Measurements from ENCODE around the gene CACNA1G.

The CACNA1G gene

DNA sequence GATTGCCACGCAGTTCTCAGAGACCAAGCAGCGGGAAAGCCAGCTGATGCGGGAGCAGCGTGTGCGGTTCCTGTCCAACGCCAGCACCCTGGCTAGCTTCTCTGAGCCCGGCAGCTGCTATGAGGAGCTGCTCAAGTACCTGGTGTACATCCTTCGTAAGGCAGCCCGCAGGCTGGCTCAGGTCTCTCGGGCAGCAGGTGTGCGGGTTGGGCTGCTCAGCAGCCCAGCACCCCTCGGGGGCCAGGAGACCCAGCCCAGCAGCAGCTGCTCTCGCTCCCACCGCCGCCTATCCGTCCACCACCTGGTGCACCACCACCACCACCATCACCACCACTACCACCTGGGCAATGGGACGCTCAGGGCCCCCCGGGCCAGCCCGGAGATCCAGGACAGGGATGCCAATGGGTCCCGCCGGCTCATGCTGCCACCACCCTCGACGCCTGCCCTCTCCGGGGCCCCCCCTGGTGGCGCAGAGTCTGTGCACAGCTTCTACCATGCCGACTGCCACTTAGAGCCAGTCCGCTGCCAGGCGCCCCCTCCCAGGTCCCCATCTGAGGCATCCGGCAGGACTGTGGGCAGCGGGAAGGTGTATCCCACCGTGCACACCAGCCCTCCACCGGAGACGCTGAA, 15.2 kb downstream of the CACNA1G start:
- Histone ChIP-seq H3K9ac (no peak overlapping the region), H3K27me3 (no peaks in the 10 kb centered on the region), H3K4me2 (no peak overlapping the region), H3K27ac (no peak overlapping the region), H4K20me1 (no peaks in the 10 kb centered on the region), H3K4me1 (no peaks in the 10 kb centered on the region), H3K4me3 (no peak overlapping the region), H3K9me3 (no peaks in the 10 kb centered on the region), H3K36me3 (no peaks in the 10 kb centered on the region)
- TF ChIP-seq Cebpa-rat (IDR thresholded peaks at IDR 0.05), result no peak

DNA sequence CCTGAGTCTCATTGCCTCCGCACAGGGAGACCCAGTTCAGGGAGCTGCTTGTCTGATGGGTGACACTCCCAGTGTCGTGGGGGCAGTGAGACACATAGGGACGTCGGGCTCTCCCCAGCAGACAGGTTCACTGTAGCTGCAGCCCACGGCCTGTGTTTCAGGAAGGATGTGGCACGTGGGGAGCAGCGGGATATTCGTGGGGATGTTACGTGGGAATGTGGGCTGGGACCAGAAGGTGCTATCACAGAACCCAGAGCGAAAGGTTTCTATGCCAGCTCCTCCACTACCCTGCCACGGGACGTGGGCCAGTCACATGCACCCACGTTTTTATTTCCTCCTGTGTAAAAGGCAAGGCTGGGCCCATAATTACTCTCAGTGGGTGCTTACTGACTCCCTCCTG, 16.3 kb downstream of the CACNA1G start:
- no peaks in the 10 kb centered on the region for H3K27me3 ChIP-seq
- H3K9me3 ChIP-seq, result no peaks in the 10 kb centered on the region
- H3K4me1 ChIP-seq, result no peaks in the 10 kb centered on the region
- H3K4me2 ChIP-seq, result no peak overlapping the region
- H4K20me1 ChIP-seq, result no peaks in the 10 kb centered on the region
- no peak for TF ChIP-seq Cebpa-rat (IDR thresholded peaks at IDR 0.05)
- H3K36me3 ChIP-seq, result no peaks in the 10 kb centered on the region
- H3K27ac ChIP-seq, result no peak overlapping the region
- H3K4me3 ChIP-seq, result no peak overlapping the region
- H3K9ac ChIP-seq, result no peak overlapping the region

DNA sequence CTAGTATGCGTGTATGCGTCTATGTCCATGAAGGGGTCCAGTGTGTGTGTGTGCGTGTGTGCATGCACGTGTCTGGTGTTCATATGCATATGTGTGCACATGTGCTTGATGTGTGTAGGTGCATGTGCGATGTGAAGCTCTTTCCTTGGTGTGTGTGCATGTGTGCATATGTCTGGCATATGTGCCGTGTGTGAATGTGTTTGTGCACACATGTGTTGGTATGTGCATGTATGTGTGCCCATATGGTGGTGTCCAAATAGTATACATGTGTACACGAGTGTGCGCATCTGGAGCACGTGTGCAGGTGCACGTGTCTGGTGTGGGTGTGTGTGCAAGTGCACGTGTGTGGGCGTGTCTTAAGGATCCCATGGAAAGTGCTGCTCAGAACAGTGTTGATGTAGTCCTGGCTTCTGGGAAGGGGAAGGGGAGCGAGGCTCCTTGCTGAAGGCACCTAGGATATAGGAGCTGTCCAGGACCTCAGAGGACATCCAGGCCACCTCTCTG, 17.0 kb downstream of the CACNA1G start:
- no peaks in the 10 kb centered on the region for H3K9me3 ChIP-seq
- no peak overlapping the region for H3K9ac ChIP-seq
- no peak overlapping the region for H3K27ac ChIP-seq
- H3K36me3 ChIP-seq, result no peaks in the 10 kb centered on the region
- no peak overlapping the region for H3K4me2 ChIP-seq
- no peaks in the 10 kb centered on the region for H3K27me3 ChIP-seq
- H3K4me1 ChIP-seq, result no peaks in the 10 kb centered on the region
- H4K20me1 ChIP-seq, result no peaks in the 10 kb centered on the region
- TF ChIP-seq Cebpa-rat (IDR thresholded peaks at IDR 0.05), result no peak
- no peak overlapping the region for H3K4me3 ChIP-seq

DNA sequence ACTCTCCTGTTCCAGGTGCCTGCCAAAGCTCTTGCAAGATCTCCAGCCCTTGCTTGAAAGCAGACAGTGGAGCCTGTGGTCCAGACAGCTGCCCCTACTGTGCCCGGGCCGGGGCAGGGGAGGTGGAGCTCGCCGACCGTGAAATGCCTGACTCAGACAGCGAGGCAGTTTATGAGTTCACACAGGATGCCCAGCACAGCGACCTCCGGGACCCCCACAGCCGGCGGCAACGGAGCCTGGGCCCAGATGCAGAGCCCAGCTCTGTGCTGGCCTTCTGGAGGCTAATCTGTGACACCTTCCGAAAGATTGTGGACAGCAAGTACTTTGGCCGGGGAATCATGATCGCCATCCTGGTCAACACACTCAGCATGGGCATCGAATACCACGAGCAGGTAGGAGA, 17.7 kb downstream of the CACNA1G start:
- H3K36me3 ChIP-seq, result no peaks in the 10 kb centered on the region
- H3K4me2 ChIP-seq, result no peak overlapping the region
- no peaks in the 10 kb centered on the region for H3K27me3 ChIP-seq
- no peak for TF ChIP-seq Cebpa-rat (IDR thresholded peaks at IDR 0.05)
- no peak overlapping the region for H3K27ac ChIP-seq
- no peak overlapping the region for H3K9ac ChIP-seq
- no peaks in the 10 kb centered on the region for H3K9me3 ChIP-seq
- H3K4me3 ChIP-seq, result no peak overlapping the region
- H4K20me1 ChIP-seq, result no peaks in the 10 kb centered on the region
- no peaks in the 10 kb centered on the region for H3K4me1 ChIP-seq

DNA sequence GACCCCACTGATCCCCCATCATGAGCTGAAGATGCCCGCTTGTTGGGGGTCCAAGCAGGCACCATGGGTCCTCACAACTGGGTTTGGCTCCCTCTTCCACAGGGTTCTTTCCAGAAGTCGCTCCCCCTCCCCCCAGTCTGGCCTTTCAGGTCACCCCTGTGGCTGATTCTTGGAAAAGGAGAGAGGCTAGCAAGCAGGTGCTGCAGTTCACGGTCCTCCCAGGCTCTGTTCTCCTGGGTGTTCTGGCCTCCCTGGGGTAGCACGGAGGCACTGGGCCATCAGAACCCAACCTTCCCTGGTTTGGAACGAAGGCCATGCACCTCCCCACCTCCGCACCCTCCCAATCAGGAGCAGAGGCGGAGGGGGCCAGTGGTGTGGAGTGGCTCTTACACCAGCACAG, 18.9 kb downstream of the CACNA1G start:
- no peaks in the 10 kb centered on the region for H3K4me1 ChIP-seq
- H3K27me3 ChIP-seq, result no peaks in the 10 kb centered on the region

DNA sequence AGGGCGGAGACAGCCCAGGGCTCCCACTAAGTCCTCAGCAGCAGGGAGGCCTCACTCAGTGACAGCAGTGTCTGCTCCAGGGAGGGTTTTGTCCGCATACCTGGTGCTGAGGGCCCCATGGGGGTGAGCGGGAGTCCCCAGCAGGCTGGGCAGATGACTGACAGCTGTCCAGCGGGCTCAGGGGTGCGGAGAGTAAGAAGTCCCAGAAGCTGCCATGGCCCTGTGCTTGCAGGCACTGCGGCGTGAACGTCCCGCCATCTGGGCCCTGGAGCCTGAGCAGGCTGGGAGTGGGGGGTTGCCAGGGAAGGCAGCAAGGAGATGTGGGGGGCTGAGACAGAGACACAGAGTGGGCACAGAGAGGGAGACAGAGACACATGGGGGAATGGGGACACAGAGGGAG, 20.1 kb downstream of the CACNA1G start:
- no peaks in the 10 kb centered on the region for H3K4me1 ChIP-seq
- H3K27me3 ChIP-seq, result no peaks in the 10 kb centered on the region
- no peak overlapping the region for H3K4me3 ChIP-seq
- H3K9me3 ChIP-seq, result no peaks in the 10 kb centered on the region
- TF ChIP-seq Cebpa-rat (IDR thresholded peaks at IDR 0.05), result no peak
- H3K27ac ChIP-seq, result no peak overlapping the region
- H3K4me2 ChIP-seq, result no peak overlapping the region
- no peak overlapping the region for H3K9ac ChIP-seq
- H3K36me3 ChIP-seq, result no peaks in the 10 kb centered on the region
- no peaks in the 10 kb centered on the region for H4K20me1 ChIP-seq

More for the DNA sequence above, 18.9 kb downstream of the CACNA1G start:
- Histone ChIP-seq H3K27ac (no peak overlapping the region), H3K9ac (no peak overlapping the region), H3K36me3 (no peaks in the 10 kb centered on the region), H3K9me3 (no peaks in the 10 kb centered on the region), H4K20me1 (no peaks in the 10 kb centered on the region), H3K4me2 (no peak overlapping the region), H3K4me3 (no peak overlapping the region)
- no peak for TF ChIP-seq Cebpa-rat (IDR thresholded peaks at IDR 0.05)

DNA sequence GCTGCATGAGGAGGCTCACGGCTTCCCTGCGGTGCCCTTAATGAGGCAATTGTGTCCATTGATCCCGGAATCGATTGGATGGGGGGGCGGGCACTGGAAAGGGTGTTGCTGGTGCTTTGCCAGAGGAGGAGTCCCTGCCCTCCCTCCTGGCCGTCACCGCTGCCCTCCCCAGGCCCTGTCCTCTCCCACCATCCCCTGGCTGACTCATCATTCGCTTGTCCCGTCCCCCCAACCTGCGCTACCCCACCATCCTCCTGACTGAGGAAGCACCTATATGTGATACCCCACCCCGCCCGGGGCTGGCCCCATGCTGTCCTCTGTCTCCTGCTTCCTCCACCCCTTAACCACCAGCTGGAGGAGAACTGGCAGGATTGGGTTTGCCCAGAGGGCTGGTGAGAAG, 20.8 kb downstream of the CACNA1G start:
- H3K4me2 ChIP-seq, result no peak overlapping the region
- H4K20me1 ChIP-seq, result no peaks in the 10 kb centered on the region
- no peaks in the 10 kb centered on the region for H3K36me3 ChIP-seq
- peaks cover 2% of the 10 kb centered on the region for H3K4me1 ChIP-seq
- H3K9ac ChIP-seq, result no peak overlapping the region
- H3K27ac ChIP-seq, result no peak overlapping the region
- no peaks in the 10 kb centered on the region for H3K9me3 ChIP-seq
- TF ChIP-seq Cebpa-rat (IDR thresholded peaks at IDR 0.05), result no peak
- H3K27me3 ChIP-seq, result no peaks in the 10 kb centered on the region
- no peak overlapping the region for H3K4me3 ChIP-seq

DNA sequence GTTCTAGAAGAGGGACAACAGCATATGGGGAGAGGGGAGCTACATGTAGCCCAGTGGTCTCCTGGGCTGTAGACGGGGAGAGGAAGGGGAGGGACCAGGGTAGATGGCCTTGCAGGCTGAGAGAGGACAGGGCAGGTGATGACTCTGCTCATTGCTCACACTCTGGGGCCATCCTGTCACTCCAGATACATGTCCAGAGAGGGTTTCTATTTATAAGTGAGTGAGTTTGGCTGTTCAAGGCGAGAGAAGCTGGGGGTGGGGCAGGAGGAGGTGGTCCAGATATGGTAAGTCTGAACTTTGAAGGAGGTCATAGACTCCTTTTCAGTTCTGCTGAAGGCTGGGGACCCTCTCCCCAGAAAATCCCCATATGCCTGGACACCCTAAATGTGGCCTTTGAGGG, 22.2 kb downstream of the CACNA1G start:
- Histone ChIP-seq H4K20me1 (no peaks in the 10 kb centered on the region), H3K9ac (no peak overlapping the region), H3K27me3 (no peaks in the 10 kb centered on the region), H3K4me1 (peaks cover 16% of the 10 kb centered on the region), H3K27ac (no peak overlapping the region), H3K4me2 (no peak overlapping the region), H3K36me3 (no peaks in the 10 kb centered on the region), H3K4me3 (no peak overlapping the region), H3K9me3 (no peaks in the 10 kb centered on the region)
- no peak for TF ChIP-seq Cebpa-rat (IDR thresholded peaks at IDR 0.05)

DNA sequence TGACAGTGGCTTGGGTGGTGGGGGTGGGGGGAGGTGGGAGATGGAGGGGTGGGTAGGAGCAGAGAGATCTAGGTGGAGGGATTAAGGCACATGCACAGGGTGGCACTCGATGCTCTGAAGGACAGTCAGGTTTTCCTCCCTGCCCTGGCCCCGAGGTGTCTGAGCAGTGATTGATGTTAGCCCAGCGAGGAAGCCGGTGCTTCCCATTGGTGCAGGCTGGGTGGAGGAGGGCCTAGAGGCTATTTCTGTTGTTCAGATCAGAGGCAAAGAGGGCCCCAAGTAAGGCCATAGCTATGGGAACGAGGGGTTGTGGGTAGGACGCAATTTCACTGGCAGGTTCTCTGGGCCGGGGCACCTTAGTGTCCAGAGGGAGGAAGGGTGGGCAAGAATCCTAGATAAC, 23.1 kb downstream of the CACNA1G start:
- H3K9ac ChIP-seq, result no peak overlapping the region
- peaks cover 17% of the 10 kb centered on the region for H3K4me1 ChIP-seq
- H3K4me3 ChIP-seq, result no peak overlapping the region
- no peak overlapping the region for H3K4me2 ChIP-seq
- TF ChIP-seq Cebpa-rat (IDR thresholded peaks at IDR 0.05), result no peak
- H3K36me3 ChIP-seq, result no peaks in the 10 kb centered on the region
- H3K27me3 ChIP-seq, result no peaks in the 10 kb centered on the region
- H4K20me1 ChIP-seq, result no peaks in the 10 kb centered on the region
- H3K9me3 ChIP-seq, result no peaks in the 10 kb centered on the region
- H3K27ac ChIP-seq, result no peak overlapping the region

DNA sequence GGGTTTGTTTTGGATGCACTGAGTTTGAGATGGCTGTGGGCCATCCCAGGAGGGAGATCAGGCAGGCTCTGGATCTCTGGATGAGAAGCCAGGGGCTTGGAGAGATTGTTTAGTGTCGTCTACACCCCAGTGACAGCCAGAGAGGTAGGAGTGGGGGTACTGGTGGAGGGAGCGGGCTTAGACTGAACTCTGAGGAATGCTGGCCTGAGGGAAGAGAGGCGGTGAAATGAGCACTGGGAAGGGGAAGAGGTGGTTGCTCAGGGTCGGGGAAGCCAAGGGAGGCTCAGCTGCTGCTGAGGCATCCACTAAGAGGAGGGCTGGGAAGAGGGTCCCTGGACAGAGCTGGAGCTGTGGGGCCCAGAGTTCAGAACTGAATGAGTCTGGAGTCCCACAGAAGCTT, 23.6 kb downstream of the CACNA1G start:
- peaks cover 17% of the 10 kb centered on the region for H3K4me1 ChIP-seq
- H3K4me2 ChIP-seq, result no peak overlapping the region
- H3K4me3 ChIP-seq, result no peak overlapping the region
- no peaks in the 10 kb centered on the region for H3K9me3 ChIP-seq
- no peaks in the 10 kb centered on the region for H3K36me3 ChIP-seq
- no peak for TF ChIP-seq Cebpa-rat (IDR thresholded peaks at IDR 0.05)
- no peaks in the 10 kb centered on the region for H4K20me1 ChIP-seq
- H3K27me3 ChIP-seq, result no peaks in the 10 kb centered on the region
- H3K27ac ChIP-seq, result no peak overlapping the region
- H3K9ac ChIP-seq, result no peak overlapping the region

DNA sequence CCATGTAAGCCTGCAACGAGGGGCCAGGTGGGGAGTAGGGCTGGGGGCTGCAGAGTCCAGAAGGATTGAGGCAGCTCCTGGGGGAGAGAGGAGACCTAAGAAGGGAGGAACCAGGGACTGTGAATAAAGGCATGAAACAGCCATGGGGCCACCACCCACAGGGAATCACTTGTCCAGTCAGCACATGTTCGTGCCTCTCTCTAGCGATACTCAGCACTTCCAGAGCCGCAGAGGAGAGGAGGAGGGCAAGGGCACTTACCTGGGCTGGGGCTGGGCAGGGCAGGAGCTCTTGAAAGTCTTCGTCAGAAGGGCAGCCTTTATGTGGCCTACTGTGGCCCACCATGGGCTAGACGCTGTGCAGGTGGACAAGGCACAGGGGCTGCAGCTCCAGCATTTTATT, 24.2 kb downstream of the CACNA1G start:
- Histone ChIP-seq H4K20me1 (no peaks in the 10 kb centered on the region), H3K27me3 (no peaks in the 10 kb centered on the region), H3K9ac (no peak overlapping the region), H3K27ac (no peak overlapping the region), H3K36me3 (no peaks in the 10 kb centered on the region), H3K4me2 (no peak overlapping the region), H3K4me3 (no peak overlapping the region), H3K9me3 (no peaks in the 10 kb centered on the region), H3K4me1 (peaks cover 17% of the 10 kb centered on the region)
- TF ChIP-seq Cebpa-rat (IDR thresholded peaks at IDR 0.05), result no peak

Measured in BLaER1 (cell line).